T-helper 2 cell treated with Interferon-gamma antibody and Interleukin-4, amounts not matched to agents 5 μg/mL and 100 μg/mL, for 36 hours (primary cell): ENCODE results near the gene CD247.

ENCODE experiments used
- DNase-seq: peaks from one replicate; pipeline ENCODE4 v3.0.0; 2021; ENCODE audit warnings: low spot score
- H3K27ac Mint-ChIP-seq: one replicate; pipeline ENCODE4 v1.8.0; 2021; ENCODE audit warnings: mild to moderate bottlenecking, mixed read lengths
- H3K27me3 Mint-ChIP-seq: one replicate; pipeline ENCODE4 v1.8.0; 2021; ENCODE audit warnings: low read depth, mixed read lengths
- H3K36me3 Mint-ChIP-seq: one replicate; pipeline ENCODE4 v1.8.0; 2021; ENCODE audit warnings: low read depth, mixed read lengths
- H3K4me1 Mint-ChIP-seq: one replicate; pipeline ENCODE4 v1.8.0; 2021; ENCODE audit warnings: low read depth, mixed read lengths
- H3K4me3 Mint-ChIP-seq: one replicate; pipeline ENCODE4 v1.8.0; 2022; ENCODE audit warnings: mild to moderate bottlenecking, moderate library complexity, mixed read lengths
- H3K9me3 Mint-ChIP-seq: one replicate; pipeline ENCODE4 v1.8.0; 2021; ENCODE audit warnings: mixed read lengths

CD247 gene

DNA sequence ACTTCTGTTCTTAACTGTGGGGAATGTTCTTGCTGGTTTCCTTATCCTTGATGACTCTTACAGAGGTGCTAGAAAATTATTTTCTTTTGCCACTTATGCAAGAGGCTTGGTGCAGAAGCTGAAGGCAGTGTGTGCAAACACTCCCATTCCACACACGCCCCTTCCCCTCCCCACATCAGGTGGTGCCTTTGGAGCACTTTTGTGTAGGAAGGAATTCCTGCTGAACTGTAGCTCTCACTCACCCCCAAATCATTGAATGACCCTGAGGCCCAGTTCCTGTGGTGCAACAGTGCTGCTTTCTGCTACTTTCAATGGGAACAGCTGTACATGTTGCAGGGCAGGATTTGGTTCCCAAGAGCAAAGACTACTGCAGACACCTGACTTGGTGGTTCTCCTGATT is 101.8 kb downstream of the CD247 start:
- Mint-ChIP-seq H3K4me3 (no peak overlapping the region), H3K36me3 (peaks cover 21% of the 10 kb centered on the region), H3K4me1 (peaks cover 7% of the 10 kb centered on the region), H3K9me3 (no peaks in the 10 kb centered on the region), H3K27me3 (no peaks in the 10 kb centered on the region), H3K27ac (no peak overlapping the region)
- DNase-seq, result no peak

DNA sequence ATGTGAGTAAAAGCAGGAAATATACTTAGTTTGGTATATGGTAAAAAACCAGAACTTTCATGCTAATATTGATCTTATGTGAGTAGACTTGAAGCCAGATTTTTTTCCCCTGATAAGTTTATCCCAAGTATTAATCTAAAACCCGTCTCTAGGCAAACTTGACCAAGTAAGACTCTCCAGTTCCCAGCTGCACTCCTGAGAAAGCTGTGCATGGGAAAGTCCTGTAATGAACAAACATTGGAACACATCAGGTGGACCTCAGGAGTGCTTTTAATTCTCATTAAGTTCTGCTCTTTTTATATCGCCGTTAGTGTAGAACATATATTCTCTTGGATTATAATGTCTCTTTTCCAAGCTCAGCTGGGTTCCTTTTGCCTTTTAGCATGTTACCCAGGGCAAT is 105.0 kb downstream of the CD247 start:
- H3K36me3 Mint-ChIP-seq, result peaks cover 20% of the 10 kb centered on the region
- H3K4me3 Mint-ChIP-seq, result no peak overlapping the region
- H3K27ac Mint-ChIP-seq, result no peak overlapping the region
- no peak for DNase-seq
- no peaks in the 10 kb centered on the region for H3K9me3 Mint-ChIP-seq
- no peaks in the 10 kb centered on the region for H3K27me3 Mint-ChIP-seq
- H3K4me1 Mint-ChIP-seq, result peaks cover 9% of the 10 kb centered on the region

DNA sequence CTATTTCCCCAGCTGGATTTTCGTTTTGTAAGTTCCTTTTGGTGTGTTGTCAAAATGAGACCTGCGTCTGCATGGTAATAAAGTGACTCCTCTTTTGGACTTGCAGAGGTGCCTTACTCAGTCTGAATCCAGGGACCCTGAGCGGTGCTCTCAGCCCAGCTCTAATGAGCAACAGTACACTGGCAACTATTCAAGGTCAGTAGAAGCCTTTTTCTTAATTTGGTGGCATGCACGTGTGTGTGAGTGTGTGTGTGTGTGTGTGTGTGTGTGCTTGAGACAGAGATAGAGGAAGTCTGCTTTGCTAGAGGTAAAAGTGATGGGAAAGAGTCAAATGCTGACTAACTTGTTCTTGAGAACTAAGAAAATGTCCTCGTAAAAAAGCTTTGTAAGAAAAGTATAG is 105.4 kb downstream of the CD247 start:
- no peak overlapping the region for H3K27ac Mint-ChIP-seq
- DNase-seq, result no peak
- no peak overlapping the region for H3K4me3 Mint-ChIP-seq
- peaks cover 9% of the 10 kb centered on the region for H3K4me1 Mint-ChIP-seq
- no peaks in the 10 kb centered on the region for H3K27me3 Mint-ChIP-seq
- H3K36me3 Mint-ChIP-seq, result peaks cover 18% of the 10 kb centered on the region
- no peaks in the 10 kb centered on the region for H3K9me3 Mint-ChIP-seq

DNA sequence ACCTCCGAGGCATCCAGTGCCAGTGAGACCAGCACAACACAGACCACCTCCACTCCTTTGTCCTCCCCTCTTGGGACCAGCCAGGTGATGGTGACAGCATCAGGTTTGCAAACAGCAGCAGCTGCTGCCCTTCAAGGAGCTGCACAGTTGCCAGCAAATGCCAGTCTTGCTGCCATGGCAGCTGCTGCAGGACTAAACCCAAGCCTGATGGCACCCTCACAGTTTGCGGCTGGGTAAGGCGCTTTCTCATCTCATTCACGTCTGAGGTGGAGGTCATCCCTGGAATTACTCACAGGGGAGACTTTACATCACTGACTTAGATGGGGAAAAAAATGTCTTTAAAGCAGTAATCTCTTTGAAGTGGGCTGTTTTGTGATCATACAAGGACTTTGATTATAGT is 106.3 kb downstream of the CD247 start:
- no peak for DNase-seq
- Mint-ChIP-seq H3K36me3 (peaks cover 18% of the 10 kb centered on the region), H3K9me3 (no peaks in the 10 kb centered on the region), H3K4me1 (peaks cover 9% of the 10 kb centered on the region), H3K4me3 (no peak overlapping the region), H3K27me3 (no peaks in the 10 kb centered on the region), H3K27ac (no peak overlapping the region)

DNA sequence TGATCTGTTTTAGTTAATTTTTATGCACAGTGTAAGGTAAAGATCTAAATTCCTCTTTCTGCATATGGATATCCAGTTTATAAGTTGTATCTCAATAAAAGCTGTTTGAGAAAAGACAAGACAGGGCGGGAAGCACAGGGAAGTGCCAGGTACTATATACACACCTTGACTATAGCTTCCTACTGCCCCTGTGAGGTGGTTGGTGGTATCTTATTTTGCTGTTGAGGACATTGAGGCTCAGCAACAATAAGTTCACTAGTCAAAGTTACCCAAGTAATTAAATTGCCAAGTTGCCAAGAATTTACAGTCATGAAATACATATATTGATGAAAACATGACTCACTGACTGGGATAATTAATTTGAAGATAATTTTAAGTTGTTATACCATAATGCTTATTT is 109.1 kb downstream of the CD247 start:
- H3K27me3 Mint-ChIP-seq, result no peaks in the 10 kb centered on the region
- DNase-seq, result no peak
- H3K36me3 Mint-ChIP-seq, result peaks cover 15% of the 10 kb centered on the region
- H3K9me3 Mint-ChIP-seq, result no peaks in the 10 kb centered on the region
- H3K4me1 Mint-ChIP-seq, result peaks cover 8% of the 10 kb centered on the region
- no peak overlapping the region for H3K4me3 Mint-ChIP-seq
- no peak overlapping the region for H3K27ac Mint-ChIP-seq

DNA sequence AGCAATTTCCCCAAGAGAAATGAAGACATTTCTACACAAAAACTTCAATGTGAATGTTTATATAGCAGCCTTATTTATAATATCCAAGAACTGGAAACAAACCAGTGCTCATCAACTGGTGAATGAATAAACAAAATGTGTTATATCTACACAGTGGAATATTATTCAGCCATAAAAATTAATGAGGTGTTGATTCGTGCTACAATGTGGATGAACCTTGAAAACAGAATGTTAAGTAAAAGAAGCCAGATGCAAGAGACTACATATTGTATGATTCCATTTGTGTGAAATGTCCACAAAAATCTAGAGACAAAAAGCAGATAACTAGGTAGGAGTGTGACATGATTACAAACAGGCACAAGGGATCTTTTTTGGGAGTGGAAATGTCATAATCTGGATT is 110.0 kb downstream of the CD247 start:
- no peaks in the 10 kb centered on the region for H3K27me3 Mint-ChIP-seq
- peaks cover 8% of the 10 kb centered on the region for H3K4me1 Mint-ChIP-seq
- H3K9me3 Mint-ChIP-seq, result no peaks in the 10 kb centered on the region
- DNase-seq, result no peak
- no peak overlapping the region for H3K27ac Mint-ChIP-seq
- peaks cover 18% of the 10 kb centered on the region for H3K36me3 Mint-ChIP-seq
- no peak overlapping the region for H3K4me3 Mint-ChIP-seq

DNA sequence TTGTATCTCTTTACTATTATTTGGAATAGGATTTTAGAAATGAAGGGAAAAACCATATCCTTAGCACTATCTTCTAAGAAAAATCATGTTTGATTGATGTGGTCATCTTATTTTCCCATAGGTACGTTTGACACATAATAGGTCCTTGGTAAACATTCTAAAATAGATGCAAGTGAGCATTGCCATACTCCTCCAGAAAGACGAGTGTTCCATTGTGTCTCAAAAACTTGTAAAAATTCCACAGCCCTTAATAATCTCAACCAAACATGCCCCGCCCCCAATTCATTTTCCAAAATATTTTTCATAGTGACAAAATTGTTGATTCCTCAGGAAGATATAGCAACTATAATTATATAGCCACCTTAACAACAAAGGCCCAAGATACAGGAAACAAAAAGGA is 113.4 kb downstream of the CD247 start:
- H3K4me3 Mint-ChIP-seq, result no peak overlapping the region
- H3K27me3 Mint-ChIP-seq, result no peaks in the 10 kb centered on the region
- peaks cover 14% of the 10 kb centered on the region for H3K36me3 Mint-ChIP-seq
- H3K4me1 Mint-ChIP-seq, result no peaks in the 10 kb centered on the region
- no peak for DNase-seq
- H3K9me3 Mint-ChIP-seq, result no peaks in the 10 kb centered on the region
- H3K27ac Mint-ChIP-seq, result no peak overlapping the region

DNA sequence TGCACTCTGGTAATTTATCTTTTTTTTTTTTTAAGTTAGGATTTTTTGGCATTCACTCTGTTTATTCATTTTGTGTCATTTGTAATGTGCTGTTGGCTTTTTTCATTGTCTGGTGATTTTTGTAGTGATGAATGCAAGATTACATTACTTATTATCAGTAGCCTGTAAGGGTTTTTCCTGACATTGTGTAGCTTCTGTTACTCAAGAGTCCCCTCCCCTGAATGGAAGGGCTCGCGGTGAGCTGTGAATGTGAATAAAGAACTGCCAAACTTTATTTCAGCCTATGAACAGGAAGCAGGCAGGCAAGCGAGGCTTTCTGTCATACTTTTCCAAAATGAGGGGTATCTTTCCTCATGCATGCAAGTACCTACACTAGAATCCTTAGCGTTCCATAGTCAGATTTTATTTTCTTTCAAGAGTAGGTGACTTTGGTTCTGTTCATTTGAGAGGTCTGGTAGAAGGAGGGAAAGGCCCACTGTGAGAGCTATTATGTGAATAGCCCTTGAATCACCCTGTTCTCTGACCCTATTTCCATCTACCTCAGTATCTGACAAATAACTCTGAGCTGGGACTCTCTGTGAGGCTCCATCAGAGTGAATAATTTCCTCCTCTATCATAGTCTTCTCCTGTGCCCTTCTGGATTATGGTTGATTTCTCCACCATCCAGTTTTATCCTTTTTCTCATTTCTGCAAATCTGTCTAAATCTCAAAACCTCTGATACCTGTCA is 114.0 kb downstream of the CD247 start:
- no peaks in the 10 kb centered on the region for H3K27me3 Mint-ChIP-seq
- H3K27ac Mint-ChIP-seq, result no peak overlapping the region
- H3K9me3 Mint-ChIP-seq, result no peaks in the 10 kb centered on the region

DNA sequence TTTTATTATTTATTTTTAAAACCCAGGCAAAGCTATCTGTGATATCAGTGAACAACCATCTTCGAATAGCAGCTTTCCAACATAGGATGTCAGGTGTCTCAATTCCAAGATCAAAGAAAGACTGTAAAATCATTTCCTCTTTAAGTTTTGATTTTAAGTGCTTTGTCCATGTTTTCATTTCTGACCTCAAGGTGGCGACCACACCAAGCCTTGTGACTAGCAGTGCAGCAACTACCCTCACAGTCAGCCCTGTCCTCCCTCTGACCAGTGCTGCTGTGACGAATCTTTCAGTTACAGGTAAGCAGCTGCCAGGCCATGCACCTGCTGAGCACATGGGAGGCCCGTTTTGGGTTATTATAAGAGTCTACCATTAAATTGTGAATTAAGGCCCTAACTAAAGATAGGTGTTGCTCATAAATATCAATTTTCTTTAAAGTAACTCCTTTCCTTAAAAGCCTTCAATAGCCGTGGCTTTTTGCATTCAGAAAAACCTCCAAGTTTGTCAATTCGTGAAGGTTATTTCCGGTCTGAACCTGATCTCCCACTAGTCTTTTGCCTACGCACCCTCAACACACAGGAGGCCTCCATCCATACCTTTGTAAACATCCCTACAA is 117.0 kb downstream of the CD247 start:
- no peaks in the 10 kb centered on the region for H3K4me1 Mint-ChIP-seq
- H3K36me3 Mint-ChIP-seq, result peaks cover 20% of the 10 kb centered on the region
- peak; percentile 30 for DNase-seq
- no peak overlapping the region for H3K4me3 Mint-ChIP-seq
- no peaks in the 10 kb centered on the region for H3K27me3 Mint-ChIP-seq
- no peaks in the 10 kb centered on the region for H3K9me3 Mint-ChIP-seq
- no peak overlapping the region for H3K27ac Mint-ChIP-seq

More for the DNA sequence above, 114.0 kb downstream of the CD247 start:
- Mint-ChIP-seq H3K36me3 (peaks cover 14% of the 10 kb centered on the region), H3K4me1 (no peaks in the 10 kb centered on the region), H3K4me3 (no peak overlapping the region)
- no peak for DNase-seq

DNA sequence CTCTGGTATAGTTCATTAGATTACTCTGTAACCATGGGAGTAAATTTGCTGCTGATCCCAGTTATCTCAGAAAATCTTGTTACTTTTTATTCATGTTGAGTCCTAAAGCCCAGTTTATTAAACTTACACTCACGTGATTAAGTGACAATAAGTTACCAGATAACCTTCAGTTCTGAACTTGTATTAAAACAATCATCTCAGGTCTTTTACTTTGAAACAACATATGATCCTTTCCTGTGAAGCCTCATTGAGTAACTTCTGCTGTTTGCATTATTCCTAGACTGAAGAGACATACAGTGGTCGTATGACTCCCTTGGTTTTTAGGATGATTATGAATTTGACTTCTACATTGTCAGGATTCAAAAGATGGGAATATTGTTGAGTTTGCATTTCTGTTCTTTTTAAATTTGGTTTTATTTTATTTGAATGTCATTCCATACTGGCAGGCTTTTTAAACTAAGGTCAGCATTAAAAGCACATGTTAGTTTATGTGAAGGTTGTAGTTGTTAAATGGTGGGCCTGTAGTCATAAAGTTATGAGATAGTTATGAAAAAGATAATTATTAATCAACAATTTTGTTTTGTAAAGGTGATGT is 117.9 kb downstream of the CD247 start:
- Mint-ChIP-seq H3K4me3 (no peak overlapping the region), H3K36me3 (peaks cover 20% of the 10 kb centered on the region), H3K27me3 (no peaks in the 10 kb centered on the region), H3K9me3 (no peaks in the 10 kb centered on the region), H3K4me1 (no peaks in the 10 kb centered on the region), H3K27ac (no peak overlapping the region)
- no peak for DNase-seq

DNA sequence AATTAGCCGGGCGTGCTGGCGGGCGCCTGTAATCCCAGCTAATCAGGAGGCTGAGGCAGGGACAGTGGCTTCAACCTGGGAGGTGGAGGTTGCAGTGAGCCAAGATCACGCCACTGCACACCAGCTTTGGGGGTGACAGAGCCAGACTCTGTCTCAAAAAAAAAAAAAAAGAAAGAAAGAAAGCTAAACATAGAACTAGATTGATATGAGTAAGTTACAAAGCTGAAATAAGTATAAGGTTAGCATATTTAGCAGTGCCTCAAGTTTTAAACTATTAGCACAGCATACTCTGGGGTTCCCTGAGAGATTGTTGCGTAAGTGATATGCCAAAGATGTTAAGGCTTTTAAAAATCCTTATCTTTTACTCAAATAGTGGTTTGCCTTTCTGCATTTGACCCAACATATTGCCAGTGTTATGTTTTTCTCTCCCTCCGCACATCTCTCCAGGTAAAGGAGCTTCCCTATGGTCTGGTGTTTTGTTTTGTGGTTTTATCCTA is 126.1 kb downstream of the CD247 start:
- no peak for DNase-seq
- Mint-ChIP-seq H3K27me3 (no peaks in the 10 kb centered on the region), H3K4me1 (no peaks in the 10 kb centered on the region), H3K4me3 (no peak overlapping the region), H3K9me3 (no peaks in the 10 kb centered on the region), H3K27ac (no peak overlapping the region), H3K36me3 (peaks cover 2% of the 10 kb centered on the region)

DNA sequence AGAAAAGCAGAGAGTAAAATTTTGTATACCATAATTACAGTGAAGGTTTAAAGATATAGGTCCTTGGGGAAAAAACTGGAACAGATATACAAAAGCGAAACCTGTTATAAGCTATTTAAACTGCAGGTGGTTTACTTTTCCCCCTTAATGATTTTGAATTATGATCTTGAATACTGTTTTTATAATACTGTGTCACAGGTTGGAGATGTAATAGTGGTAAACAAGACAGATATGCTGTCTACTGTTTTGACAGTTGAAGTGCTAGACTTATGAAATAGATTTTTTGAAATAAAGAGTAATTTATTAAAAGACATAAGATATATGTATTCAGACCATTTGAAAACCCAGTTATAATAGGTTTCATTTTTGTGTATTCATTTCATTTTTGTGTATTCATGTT is 129.4 kb downstream of the CD247 start:
- Mint-ChIP-seq H3K27me3 (no peaks in the 10 kb centered on the region), H3K4me1 (no peaks in the 10 kb centered on the region), H3K36me3 (peaks cover 14% of the 10 kb centered on the region), H3K27ac (no peak overlapping the region), H3K4me3 (no peak overlapping the region), H3K9me3 (no peaks in the 10 kb centered on the region)
- DNase-seq, result no peak

DNA sequence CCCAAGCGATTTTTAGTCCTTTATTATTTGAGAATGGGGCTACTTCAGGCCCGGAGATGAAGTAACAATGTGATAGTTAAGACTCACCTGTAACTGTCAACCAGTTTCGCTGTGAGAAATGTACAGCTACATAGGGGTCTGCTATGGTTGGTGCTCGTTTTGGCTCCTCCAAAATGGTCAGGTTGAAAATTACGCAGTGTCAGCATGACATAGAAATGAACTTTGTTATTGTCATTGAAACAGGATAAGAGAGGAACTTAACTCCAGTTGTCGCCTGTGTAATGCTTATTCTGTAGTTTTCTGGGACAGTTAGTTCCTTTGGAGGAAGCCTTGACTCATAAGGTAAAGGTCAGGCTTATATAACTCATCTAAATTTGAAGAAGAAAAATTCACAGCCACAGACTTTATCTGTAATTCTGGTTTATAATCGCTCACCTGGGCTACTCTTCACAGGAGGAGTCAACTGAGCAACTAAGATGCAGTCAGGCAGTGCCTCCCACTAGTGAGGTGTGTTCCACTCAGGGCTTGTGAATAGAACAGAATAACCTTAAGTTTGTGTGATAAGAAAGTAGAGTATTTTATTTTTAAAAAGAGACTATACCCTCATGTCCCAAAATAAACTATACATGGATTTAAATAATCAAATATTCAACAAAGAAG is 130.9 kb downstream of the CD247 start:
- no peaks in the 10 kb centered on the region for H3K4me1 Mint-ChIP-seq
- H3K27ac Mint-ChIP-seq, result no peak overlapping the region
- no peaks in the 10 kb centered on the region for H3K9me3 Mint-ChIP-seq
- H3K4me3 Mint-ChIP-seq, result no peak overlapping the region
- H3K27me3 Mint-ChIP-seq, result no peaks in the 10 kb centered on the region
- H3K36me3 Mint-ChIP-seq, result peaks cover 14% of the 10 kb centered on the region
- DNase-seq, result no peak
